Erythroblast (primary cell): ENCODE measurements around the gene POLR2H.

Source experiments
- GATA1 ChIP-seq: IDR thresholded peaks from 2 replicates; pipeline ENCODE4 v1.6.1; 2011; ENCODE audit warnings: low read depth, mild to moderate bottlenecking, control low read depth, low read length, moderate library complexity
- POLR2A ChIP-seq: IDR thresholded peaks from 2 replicates; pipeline ENCODE4 v1.6.1; 2011; ENCODE audit warnings: mild to moderate bottlenecking, low read length

DNA sequence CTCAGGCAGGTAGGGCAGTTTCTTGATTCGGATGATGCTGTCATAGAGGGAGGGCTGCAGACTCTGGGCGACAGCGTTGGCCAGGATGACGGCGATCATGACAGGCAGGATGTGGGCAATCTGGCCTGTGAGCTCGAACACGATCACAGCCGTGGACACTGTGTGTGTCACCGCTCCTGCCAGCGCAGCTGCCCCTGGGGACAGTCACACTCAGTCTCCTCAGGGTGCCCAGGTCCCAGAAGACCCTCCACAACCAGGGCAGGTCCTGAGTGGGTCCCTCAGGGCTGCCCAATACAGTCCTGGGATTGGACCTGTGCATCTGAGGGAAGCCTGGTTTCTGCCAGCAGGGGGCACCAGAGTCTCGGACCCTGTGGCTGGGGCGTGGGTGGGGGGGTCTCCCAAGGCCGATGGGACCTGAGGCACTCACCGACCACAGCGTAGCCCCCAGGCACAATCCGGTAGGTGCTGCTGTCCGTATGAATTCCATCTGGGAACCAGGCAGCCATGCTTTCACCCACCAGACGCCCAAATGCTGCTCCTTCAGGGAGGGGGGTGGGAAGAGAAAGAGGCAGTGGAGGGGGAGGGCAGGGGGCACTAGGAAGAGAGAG lies 7.3 kb upstream of the POLR2H start:
- no peak for TF ChIP-seq POLR2A
- TF ChIP-seq GATA1: no peak
